GM21367 (cell line): Measurements from ENCODE around the gene MRPL28.
"Not testable (repeated sequence)": the region's sequence is repeated elsewhere in the genome, so short reads cannot be mapped to it uniquely, and the experiment has no call there.

Experiments used
- ATAC-seq: cut with Tn5 transposase; IDR thresholded peaks from one replicate; pipeline ENCODE4 v1.9.1; 2021; ENCODE audit not compliant: unreplicated experiment

MRPL28 gene

DNA sequence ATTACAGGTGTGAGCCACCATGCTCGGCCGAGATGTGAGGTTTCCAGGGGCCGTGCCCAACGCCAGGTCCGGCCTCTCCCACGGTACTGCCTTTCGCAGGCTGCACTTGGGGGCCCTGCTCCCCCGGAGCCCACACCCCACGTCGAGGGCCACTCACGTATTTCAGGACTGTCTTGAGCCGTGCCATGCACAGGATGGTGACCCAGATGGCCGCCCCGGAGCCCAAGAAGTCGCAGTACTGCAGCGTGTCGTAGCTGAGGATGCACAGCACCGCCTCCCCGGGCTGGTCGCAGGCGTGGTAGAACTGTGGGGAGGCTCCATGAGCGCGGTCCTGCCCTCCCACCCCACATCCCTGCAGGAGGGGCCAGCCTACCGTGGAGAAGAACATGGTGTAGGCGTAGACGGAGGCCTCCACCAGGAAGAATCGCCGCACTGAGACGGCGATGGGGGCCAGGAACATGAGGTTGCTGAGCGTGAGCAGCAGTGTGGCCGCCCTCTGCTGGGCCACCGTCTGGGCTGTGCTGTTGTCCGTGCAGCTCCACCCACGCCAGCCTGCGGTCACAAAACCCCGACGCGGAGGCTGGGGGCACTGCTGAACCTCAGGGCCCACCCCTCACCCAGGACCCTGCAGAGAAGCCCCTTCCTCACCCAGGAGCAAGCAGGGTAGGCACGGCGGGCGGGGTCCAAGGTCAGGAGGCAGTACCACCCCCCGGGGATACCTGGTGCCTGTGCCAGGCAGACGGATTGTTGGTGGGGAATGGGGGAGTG lies 3.7 kb upstream of the MRPL28 start:
- ATAC-seq, result no peak

DNA sequence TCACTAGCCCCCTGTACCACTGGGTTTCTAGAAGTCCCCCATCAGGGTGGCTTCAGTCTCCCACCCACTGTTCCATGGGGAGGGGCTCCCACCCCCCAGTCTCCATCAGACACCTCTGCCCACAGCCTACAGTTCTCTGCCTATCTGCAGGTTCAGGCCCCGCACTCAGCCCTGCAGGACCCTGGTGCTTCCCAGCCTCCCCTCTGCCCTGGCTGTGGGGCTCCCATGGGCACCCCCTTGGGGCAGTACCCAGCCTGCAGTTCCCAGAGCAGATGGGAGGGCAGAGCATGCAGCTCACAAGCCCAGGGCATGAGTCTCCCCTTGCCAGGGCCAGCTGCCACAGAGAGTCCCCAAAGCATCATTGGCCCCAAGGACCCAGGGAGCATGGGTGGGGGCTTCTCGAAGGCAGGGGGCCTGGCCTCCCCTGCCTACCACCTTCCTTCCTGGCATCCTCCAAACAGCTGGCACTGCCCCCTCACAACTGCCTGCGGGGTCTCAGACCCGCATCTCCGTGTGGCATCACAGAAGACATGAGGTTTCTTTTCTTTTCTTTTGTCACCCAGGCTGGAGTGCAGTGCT lies 2.8 kb upstream of the MRPL28 start:
- ATAC-seq, result no peak

DNA sequence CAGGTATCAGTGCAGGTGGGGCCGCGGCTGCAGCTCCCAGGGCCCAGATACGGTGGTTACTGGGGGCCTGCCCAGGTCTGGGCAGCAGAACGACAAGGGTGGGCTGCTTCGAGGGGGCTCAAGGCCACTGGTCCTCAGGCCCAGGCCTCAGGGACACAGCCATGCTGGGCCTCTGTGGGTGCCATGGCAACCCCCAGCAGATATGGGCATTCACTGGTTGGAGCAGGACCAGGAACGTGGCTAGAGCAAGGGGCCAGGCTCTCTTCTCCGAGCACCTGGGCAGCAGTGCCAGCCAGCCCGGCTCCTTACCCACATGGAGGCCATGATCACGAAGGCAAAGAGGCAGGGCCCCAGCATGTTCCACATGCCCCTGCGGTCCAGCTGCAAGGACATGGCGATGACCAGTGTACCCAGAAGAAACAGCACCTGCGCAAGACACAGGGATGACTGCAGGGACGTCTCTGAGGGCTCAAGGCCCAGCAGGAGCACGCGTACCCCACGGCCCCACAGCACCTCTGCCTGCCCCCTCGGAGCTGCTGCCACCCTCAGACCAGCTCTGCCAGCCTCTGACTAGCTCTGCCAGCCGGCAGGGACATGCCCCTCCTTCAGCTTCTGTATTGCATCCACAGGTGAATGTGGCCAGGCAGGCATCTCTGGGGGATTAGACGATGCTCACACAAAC lies 2.1 kb upstream of the MRPL28 start:
- no peak for ATAC-seq

- ATAC-seq, result no peak
Observed at GRCh38 chr16:371515-372301, 1.4 kb upstream of the MRPL28 start.

GRCh38 chr16:370979-371514 lies 709 bp upstream of the MRPL28 start:
- no peak for ATAC-seq

GRCh38 chr16:369866-370436 lies 387 bp downstream of the MRPL28 start:
- ATAC-seq, result no peak

- no peak for ATAC-seq
Observed at GRCh38 chr16:369275-369865, 968 bp downstream of the MRPL28 start.

DNA sequence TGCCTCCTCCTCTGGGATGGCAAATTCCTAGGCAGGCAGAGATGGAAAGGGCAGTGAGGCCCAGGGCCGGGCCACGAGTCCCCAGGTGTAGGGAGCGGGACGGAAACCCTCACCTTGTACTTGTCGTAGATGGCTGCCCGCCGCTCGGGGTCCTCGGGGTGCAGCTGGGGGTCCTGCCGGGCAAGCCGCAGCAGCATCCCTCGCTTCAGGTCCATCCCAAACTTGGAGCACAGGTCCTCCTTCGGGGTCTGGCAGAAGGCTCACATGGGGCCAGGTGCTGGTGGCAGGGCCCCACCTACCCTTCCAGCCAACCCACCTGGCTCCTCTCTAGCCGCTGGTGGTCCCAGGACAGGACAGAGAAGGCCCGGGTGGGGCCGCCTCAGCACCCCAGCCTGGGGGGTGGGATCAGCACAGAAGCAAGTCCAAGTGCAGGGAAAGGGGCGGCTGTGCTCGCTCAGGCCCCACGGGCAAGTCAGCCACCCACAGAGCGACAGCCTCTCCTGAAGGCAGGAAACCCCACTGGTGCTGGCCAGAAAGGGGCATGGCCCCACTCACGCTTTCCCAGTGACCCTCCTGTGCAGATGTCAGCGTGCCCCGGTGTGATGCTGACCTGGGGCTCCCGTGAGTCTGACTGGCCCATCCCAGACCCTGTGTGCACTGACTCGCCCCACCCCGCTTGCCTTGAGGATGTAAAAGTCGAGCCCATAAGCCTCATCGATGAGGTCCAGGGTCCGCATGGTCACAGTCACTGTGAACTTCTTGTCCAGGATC lies 1.8 kb downstream of the MRPL28 start:
- ATAC-seq, result no peak

DNA sequence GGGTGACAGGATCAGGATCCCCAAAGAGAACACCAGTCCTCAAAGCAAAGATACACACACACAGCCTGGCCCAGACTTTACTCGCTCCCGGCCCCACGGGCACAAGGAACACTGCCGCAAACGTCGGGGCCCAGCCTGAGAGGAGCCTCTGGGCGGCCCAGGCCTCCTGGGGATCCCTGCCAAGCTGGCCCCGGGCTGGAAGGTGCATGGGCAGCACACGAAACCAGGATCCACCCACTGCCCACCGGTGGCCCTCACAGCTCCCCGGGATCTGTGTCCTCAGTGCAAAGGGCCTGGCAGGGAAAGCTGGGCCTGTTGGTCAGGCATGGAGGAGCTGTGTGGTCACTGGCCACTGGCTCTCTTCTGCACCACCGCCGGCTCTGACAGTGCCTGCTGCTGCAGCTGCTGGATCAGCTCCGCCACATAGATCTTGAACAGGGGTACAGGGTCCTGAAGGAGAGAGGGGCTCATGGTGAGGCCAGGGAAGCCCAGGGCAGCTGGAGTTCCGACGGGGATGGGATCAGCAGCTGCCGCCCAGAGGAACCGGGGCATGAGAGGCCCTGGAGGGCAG lies 2.9 kb downstream of the MRPL28 start:
- ATAC-seq, result no peak

DNA sequence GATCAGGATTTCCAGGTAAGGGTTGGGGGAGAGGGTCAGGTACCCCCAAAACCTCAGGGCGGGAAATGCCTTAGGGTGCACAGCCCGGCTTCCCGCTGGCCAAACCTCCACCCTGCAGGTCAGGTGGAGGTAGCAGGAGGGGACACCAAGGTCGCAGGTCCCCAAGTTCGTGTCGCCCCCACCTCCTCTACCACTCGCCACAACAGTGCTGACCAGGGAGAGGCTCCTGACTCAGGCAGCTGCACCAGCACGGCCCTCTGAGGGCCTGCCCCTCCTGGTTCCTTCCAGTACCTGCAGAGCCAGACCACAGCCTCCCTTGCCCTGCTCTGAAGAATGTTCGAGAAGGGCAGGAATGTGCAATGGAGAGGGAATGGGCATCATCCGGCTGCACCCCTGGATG lies 3.9 kb downstream of the MRPL28 start:
- no peak for ATAC-seq

- no peak for ATAC-seq
Observed at GRCh38 chr16:364595-365491, 5.5 kb downstream of the MRPL28 start.

GRCh38 chr16:363766-364490 lies 6.4 kb downstream of the MRPL28 start:
- ATAC-seq, result no peak

DNA sequence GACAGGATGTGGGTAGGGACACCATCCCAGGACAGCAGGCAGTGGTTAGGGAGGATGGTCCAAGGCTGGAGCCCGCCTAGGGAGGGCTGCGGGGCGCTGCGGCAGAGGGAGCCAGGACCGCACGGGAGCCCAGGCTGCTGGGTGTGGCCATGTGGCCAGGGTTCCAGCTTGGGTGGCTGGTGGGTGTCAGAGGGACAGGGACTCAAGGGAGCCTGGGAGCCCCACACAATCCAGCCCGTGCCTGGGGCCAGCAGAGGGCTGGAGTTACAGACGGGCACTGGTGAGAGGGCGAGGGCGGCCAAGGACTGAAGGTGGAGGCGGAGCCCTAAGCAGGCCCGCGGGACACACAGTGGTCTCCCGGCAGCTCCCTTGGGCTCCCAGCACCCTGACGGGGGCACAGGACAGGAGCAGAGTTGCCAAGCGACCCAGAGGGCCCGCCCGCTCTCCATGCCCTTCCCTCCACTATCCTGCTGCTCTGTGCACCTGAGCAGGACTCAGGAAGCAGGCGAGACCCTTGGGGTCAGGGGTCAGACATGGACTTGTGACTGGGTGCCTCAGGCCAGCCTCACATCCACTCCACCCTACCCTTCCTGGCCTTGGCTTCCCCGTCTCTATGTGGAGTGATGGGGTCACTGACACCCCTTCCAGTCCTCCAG lies 7.1 kb downstream of the MRPL28 start:
- no peak for ATAC-seq

GRCh38 chr16:362702-362999 lies 7.7 kb downstream of the MRPL28 start:
- not testable (repeated sequence) for ATAC-seq

- ATAC-seq, result no peak
Observed at GRCh38 chr16:361872-362701, 8.3 kb downstream of the MRPL28 start.

- ATAC-seq, result no peak
Observed at GRCh38 chr16:361341-361871, 8.9 kb downstream of the MRPL28 start.
